ENCODE measurements around the gene ACSS1.

ACSS1 gene

DNA sequence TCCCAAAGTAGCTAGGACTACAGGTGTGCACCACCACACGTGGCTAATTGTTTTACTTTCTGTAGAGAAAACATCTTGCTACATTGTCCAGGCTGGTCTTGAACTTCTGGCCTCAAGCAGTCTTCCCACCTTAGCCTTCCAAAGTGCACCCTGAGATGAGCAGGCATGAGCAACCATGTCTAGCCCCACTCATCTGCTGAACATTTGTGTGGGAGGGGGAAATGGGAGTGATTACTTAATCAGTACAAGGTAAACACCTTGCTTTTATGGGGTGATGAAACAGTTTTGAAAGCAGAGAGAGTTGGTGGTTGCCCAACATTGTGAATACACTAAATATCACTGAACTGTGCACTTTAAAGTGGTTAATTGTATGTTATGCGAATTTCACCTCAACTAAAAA is 70.7 kb downstream of the ACSS1 start:
- H3K4me3 ChIP-seq (ENCODE audit: low read depth, low read length): no peak overlapping the region
- TF ChIP-seq, protein P1, sequence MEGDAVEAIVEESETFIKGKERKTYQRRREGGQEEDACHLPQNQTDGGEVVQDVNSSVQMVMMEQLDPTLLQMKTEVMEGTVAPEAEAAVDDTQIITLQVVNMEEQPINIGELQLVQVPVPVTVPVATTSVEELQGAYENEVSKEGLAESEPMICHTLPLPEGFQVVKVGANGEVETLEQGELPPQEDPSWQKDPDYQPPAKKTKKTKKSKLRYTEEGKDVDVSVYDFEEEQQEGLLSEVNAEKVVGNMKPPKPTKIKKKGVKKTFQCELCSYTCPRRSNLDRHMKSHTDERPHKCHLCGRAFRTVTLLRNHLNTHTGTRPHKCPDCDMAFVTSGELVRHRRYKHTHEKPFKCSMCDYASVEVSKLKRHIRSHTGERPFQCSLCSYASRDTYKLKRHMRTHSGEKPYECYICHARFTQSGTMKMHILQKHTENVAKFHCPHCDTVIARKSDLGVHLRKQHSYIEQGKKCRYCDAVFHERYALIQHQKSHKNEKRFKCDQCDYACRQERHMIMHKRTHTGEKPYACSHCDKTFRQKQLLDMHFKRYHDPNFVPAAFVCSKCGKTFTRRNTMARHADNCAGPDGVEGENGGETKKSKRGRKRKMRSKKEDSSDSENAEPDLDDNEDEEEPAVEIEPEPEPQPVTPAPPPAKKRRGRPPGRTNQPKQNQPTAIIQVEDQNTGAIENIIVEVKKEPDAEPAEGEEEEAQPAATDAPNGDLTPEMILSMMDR (IDR thresholded peaks at IDR 0.05; ENCODE audit: low read depth, low read length, missing control alignments): no peak
- no peak for DNase-seq (ENCODE audit: low read depth)

DNA sequence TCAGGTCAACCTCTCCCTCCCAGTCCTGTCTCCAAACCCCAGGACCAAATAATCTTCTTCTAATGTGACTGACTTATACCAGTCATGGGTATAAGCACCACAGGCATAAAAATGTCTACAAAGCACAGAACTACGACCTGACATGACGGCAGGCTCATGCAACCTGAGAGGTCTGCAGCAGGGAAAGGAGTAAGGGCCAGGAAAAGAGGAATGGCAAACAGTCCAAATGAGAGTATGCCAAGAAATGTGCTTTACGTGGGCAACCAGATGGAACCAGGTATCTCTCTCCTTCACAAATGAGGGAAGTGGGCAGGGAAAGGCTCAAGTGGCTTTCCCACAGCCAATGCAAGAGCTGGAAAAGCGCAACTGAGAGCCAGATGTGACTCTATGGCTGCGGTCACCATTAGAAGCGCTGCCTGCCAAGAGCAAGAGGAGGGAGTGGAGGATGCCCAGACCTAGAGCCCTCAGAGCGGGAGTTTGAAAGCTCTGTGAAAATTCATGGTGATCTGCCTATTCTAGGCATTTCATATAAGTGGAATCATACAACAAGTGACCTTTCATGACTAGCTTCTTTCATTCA is 71.4 kb downstream of the ACSS1 start:
- DNase-seq (ENCODE audit: low read depth): no peak
- TF ChIP-seq, protein P1 (IDR thresholded peaks at IDR 0.05; ENCODE audit: low read depth, low read length, missing control alignments): no peak
- no peak overlapping the region for H3K4me3 ChIP-seq (ENCODE audit: low read depth, low read length)

DNA sequence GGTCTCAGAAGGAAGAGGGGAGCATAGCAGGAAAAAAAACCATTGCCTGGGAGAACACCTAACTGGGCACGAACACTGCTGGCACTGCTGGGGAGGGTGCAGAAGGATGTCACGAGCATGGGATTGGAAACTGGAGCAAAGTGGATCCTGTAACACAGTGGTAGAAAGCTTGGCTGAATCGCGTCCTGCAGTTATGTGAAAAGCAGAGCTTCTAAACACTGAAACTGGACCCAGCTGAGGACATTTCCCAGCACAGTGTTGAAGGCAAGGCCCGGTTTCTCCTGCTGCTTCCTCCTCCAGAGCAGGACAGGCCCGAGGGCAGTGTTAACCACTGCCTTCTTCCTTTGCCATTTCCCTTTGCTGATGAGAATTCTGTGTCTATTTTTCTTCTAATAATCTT is 72.1 kb downstream of the ACSS1 start:
- TF ChIP-seq, protein P1 (IDR thresholded peaks at IDR 0.05; ENCODE audit: low read depth, low read length, missing control alignments): no peak
- DNase-seq (ENCODE audit: low read depth): no peak
- no peak overlapping the region for H3K4me3 ChIP-seq (ENCODE audit: low read depth, low read length)

DNA sequence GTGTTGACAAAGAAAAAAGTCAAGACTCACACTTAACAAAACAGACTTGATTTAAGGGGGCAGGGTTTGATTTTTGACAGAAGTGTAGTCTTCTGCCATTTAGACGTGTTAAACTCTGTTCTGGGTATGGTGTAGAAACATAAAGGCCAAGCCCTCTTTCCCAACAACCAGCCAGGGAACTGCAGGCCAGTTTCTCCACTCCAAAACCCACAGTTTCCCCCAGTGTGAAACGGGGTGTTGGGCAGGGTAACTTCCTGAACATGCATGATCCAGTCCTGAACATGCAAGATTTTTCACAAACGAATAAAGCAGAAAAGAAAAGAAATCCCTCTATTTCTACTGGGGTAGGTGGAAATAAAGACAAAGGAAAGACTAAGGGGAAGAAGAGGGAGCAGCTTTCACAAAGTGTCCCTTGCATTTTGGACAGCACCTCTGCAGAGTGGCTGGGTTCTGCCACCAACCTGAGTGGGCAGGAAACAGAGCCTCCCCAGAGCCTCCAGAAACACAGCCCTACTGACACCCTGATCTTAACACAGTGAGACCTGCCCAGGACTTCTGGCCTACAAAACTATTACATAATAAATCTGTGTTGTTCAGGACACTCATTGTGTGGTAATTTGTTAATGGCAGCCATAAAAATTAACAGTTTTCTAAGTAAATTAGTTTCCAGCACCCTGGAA is 72.8 kb downstream of the ACSS1 start:
- TF ChIP-seq, protein P1 (IDR thresholded peaks at IDR 0.05; ENCODE audit: low read depth, low read length, missing control alignments): no peak
- no peak overlapping the region for H3K4me3 ChIP-seq (ENCODE audit: low read depth, low read length)
- no peak for DNase-seq (ENCODE audit: low read depth)

DNA sequence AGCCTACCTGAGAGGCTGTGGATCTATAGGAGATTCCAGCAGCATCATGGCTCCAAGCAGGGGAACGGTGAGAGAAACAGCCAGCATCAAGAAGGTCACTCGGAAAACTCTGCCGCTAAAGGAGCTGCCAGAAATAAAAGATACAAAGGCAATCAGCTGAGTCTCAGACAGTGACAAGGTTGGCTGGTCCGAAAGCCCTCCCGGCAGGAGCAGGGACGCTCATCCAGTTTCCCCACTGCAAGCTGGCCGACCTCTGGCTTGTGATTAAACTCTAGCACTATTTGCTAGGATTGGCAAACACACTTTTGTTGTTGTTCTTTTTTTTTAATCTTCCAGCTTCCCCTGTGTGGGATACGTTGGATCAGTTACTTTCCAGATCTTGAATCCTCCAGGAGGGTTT is 74.0 kb downstream of the ACSS1 start:
- TF ChIP-seq, protein P1 (IDR thresholded peaks at IDR 0.05; ENCODE audit: low read depth, low read length, missing control alignments): no peak
- no peak for DNase-seq (ENCODE audit: low read depth)
- H3K4me3 ChIP-seq (ENCODE audit: low read depth, low read length): no peak overlapping the region

DNA sequence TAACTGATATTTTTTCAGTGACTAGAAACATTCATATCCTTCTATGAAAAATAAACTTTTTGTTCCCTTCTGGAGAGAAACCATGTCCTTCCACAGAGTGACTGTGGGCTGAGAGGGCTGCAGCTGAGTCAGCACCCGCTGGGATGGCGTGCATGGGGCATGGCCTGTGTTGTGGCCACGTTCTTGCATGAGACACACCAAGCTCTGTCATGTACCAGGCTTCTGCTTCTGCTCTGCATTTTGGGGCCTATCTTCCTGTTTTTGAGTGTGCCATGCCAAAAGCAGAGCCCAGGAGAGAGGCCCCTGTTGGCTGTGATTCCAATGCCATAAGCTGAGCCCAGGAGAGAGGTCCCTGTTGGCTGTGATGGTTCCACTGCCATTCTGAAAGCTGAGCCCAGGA is 76.1 kb downstream of the ACSS1 start:
- no peak overlapping the region for H3K4me3 ChIP-seq (ENCODE audit: low read depth, low read length)
- TF ChIP-seq, protein P1 (IDR thresholded peaks at IDR 0.05; ENCODE audit: low read depth, low read length, missing control alignments): no peak
- DNase-seq (ENCODE audit: low read depth): no peak

DNA sequence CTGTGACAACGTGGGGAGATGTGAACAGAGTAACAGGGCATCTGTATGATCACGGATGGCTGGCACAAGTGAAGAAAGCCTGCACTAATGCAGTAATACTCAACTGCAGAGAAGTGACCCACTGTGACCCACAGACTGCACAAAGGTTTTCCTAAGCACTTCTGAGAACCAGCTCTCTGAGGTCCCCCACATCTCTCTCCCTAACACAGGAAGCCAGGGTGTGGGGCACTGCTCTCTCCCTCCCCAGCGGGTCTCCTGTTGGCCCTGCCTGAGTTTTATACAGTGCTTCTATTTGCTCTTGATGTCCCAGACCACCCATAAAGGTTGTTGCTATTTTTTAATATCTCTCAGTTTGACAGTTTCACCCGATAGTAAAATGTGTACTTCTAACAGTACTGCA is 76.7 kb downstream of the ACSS1 start:
- no peak for DNase-seq (ENCODE audit: low read depth)
- TF ChIP-seq, protein P1 (IDR thresholded peaks at IDR 0.05; ENCODE audit: low read depth, low read length, missing control alignments): no peak
- no peak overlapping the region for H3K4me3 ChIP-seq (ENCODE audit: low read depth, low read length)
